Brain microvascular endothelial cell (primary cell): ENCODE measurements around the gene ATP13A4.

Source experiments
- DNase-seq: peaks from one replicate; pipeline ENCODE4 v3.0.0-alpha.2; 2020
- H3K27ac ChIP-seq: fragments of 250-450 bp; sonication (Bioruptor Pico); 2 replicates; pipeline ENCODE4 v1.5.1; 2020; ENCODE audit warnings: mild to moderate bottlenecking, moderate library complexity
- H3K27me3 ChIP-seq: fragments of 250-450 bp; sonication (Bioruptor Pico); replicated peaks from 2 replicates; pipeline ENCODE4 v1.5.1; 2020; ENCODE audit warnings: mild to moderate bottlenecking
- H3K36me3 ChIP-seq: fragments of 250-450 bp; sonication (Bioruptor Pico); replicated peaks from 2 replicates; pipeline ENCODE4 v1.5.1; 2020; ENCODE audit warnings: mild to moderate bottlenecking
- H3K4me3 ChIP-seq: 2 replicates; pipeline ENCODE4 v1.5.1; 2011; ENCODE audit warnings: low read depth, mild to moderate bottlenecking, control low read depth, low read length, moderate library complexity
- in situ Hi-C: cut with HindIII; loops from 2 replicates; pipeline ENCODE4 v1.10.0; 2017; ENCODE audit warnings: low sequenced_read_pairs, low pct_ligation_motif_present
- TF ChIP-seq, protein P1 (sequence below): IDR thresholded peaks from 2 replicates; pipeline ENCODE4 v1.5.1; 2011; ENCODE audit warnings: low read depth, mild to moderate bottlenecking, moderate library complexity, low read length, control low read depth, inconsistent platforms; ENCODE audit errors: missing control alignments

The ATP13A4 gene

DNA sequence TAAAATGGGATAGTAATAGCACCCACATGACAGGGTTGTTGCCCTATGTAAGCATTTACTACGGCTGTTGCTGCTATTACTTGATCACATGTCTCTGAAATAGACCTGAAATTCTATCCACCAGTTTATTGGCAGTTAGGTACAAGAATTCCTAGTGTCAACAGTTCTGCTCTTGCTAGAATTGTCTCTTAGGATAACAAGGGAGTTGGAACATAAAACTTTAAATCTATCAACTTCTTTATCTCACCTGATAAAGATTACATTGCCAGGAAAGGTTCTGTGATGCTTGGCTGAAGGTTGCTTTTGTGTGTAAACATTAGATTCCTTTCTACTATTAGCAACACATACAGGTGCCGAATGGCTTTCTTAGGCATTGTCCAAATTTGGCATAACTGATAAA lies 38.7 kb downstream of the ATP13A4 start:
- in situ Hi-C loops = no loop called here
- no peak overlapping the region for H3K27ac ChIP-seq
- TF ChIP-seq, protein P1, sequence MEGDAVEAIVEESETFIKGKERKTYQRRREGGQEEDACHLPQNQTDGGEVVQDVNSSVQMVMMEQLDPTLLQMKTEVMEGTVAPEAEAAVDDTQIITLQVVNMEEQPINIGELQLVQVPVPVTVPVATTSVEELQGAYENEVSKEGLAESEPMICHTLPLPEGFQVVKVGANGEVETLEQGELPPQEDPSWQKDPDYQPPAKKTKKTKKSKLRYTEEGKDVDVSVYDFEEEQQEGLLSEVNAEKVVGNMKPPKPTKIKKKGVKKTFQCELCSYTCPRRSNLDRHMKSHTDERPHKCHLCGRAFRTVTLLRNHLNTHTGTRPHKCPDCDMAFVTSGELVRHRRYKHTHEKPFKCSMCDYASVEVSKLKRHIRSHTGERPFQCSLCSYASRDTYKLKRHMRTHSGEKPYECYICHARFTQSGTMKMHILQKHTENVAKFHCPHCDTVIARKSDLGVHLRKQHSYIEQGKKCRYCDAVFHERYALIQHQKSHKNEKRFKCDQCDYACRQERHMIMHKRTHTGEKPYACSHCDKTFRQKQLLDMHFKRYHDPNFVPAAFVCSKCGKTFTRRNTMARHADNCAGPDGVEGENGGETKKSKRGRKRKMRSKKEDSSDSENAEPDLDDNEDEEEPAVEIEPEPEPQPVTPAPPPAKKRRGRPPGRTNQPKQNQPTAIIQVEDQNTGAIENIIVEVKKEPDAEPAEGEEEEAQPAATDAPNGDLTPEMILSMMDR = no peak
- DNase-seq = no peak
- H3K4me3 ChIP-seq = no peak overlapping the region
- no peaks in the 10 kb centered on the region for H3K36me3 ChIP-seq
- H3K27me3 ChIP-seq = no peaks in the 10 kb centered on the region

DNA sequence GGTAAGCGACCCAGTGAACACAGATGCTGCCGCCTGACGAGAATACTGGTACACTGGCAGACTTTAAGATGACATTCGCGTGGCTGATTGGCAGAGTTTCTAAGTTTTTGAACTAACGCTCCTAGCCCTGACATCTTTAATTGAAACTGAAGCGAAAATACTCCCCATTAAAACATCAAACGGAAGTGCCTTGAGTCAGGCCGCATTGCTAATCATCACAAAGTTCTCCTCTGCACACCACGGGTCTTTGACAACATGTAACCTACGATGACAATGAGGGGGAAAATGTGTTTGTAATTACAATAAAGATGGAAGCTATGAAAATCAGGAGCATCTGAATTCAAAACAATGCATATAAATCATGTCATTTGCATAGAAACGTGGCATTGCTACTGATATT lies 44.5 kb downstream of the ATP13A4 start:
- Histone ChIP-seq H3K4me3 (no peak overlapping the region), H3K27ac (no peak overlapping the region), H3K27me3 (no peaks in the 10 kb centered on the region), H3K36me3 (no peaks in the 10 kb centered on the region)
- in situ Hi-C loops = no loop called here
- DNase-seq = no peak
- TF ChIP-seq, protein P1 = no peak

DNA sequence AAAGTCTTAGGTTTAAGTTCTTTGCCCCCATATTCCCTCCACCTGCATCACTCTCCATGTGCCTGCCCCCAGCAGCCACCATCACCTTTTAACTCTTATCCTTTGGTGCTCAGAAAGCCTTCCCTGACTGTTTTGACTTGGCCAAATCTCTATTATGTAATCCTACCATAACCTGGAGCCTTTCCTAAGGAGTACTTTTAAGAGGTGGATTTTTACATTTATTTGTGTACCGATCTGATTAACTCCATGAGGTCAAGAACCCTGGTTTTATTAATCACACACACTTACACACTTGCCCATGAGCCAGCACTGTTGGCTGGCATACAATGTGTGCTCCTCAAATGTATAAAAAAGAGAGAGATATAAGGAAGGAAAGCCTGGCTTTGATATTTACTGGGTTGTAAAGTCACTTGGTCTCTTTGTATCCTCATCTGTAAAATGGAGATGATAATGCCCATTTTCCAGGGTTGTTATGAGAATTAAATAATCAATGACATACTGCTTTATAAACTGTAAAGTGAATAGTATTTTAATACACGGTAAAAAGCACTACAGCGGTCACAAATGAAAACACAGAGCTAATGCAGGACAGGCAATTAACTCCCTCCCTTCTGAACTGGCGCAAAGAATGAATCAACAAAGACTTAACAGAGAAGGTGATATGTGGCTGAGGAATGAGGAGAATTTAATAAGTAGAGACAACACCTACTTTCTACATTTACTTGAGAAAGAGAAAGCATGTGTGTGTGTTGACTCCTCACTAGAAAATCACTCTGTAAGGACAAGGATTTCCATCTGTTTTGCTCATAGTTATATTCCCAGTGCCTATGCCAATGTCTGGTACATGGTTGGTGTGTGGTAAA lies 45.4 kb downstream of the ATP13A4 start:
- Histone ChIP-seq H3K27me3 (no peaks in the 10 kb centered on the region), H3K4me3 (no peak overlapping the region), H3K36me3 (no peaks in the 10 kb centered on the region), H3K27ac (no peak overlapping the region)
- TF ChIP-seq, protein P1 = no peak
- in situ Hi-C loops = no loop called here
- DNase-seq = no peak

DNA sequence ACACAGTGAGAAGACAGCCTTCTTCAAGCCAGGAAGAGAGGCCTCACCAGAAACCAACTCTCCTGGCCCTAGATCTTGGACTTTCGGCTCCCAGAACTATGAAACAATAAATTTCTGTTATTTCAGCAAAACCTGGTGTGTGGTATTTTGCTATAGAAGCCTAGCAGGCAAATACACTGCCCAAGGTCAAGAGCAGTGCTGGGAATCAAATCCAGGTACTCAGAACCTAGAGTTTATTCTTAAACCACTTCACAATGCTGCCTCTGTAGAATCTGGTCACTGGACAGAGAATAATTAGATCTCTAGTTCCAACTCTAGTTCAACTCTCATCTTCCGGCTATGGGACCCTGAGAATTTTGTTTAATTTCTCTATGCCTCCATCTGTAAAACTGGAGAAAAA lies 46.6 kb downstream of the ATP13A4 start:
- in situ Hi-C loops = no loop called here
- Histone ChIP-seq H3K4me3 (no peak overlapping the region), H3K36me3 (no peaks in the 10 kb centered on the region), H3K27me3 (no peaks in the 10 kb centered on the region), H3K27ac (no peak overlapping the region)
- TF ChIP-seq, protein P1 = no peak
- DNase-seq = no peak

DNA sequence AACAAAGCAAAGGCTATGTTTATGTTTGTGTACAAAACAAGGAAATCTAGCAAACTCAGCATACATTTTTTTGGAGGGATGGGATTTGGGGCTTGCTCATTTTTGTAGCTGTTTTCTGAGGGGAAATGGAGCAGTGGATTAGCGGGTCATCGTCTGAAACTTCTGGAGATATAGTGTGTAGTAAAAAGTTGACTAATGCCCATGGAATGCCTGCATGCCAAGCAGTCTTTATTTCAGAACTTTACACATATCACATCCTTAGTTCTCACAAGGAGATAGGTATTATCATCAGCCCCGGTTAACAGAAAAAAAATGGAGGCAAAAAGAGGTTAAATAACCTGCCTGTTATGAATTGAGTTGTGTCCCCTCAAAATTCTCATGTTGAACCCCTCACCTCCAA lies 47.1 kb downstream of the ATP13A4 start:
- Histone ChIP-seq H3K27me3 (no peaks in the 10 kb centered on the region), H3K36me3 (no peaks in the 10 kb centered on the region), H3K27ac (no peak overlapping the region), H3K4me3 (no peak overlapping the region)
- TF ChIP-seq, protein P1 = no peak
- no peak for DNase-seq
- in situ Hi-C loops = no loop called here

DNA sequence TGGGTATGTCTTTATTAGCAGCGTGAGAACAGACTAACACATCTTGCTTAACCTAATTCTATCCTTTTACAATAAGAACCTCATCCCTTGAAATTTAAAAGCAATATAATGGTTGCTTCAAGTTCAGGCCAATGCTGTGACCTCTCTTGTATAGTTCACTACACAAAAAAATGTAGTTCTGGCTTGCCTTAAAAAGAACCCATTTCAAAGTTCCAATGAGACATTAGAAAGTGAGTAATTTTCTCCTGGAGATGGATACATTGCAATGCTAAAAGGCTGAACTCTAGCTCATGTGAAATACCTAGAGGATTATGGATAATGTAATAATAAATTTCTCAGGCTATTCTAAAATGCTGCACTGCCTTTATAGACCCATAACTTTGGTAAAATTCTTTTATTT lies 47.8 kb downstream of the ATP13A4 start:
- H3K4me3 ChIP-seq = no peak overlapping the region
- TF ChIP-seq, protein P1 = no peak
- no peaks in the 10 kb centered on the region for H3K36me3 ChIP-seq
- no peaks in the 10 kb centered on the region for H3K27me3 ChIP-seq
- in situ Hi-C loops = no loop called here
- no peak for DNase-seq
- no peak overlapping the region for H3K27ac ChIP-seq
